Body of pancreas (tissue), 4 donors: ENCODE measurements around the gene ABCA10.

Experiments
- POLR2A ChIP-seq, 3 donors: fragments of 450-650 bp; IDR thresholded peaks; one replicate each; pipeline ENCODE4 v1.6.1; 2016; ENCODE audit warnings: antibody characterized with exemption in 3 of 3, mild to moderate bottlenecking in 2 of 3
- TF ChIP-seq, protein P1 (sequence below), 7 experiments: fragments of 450-650 bp in 4 of 7; fragments of 200-600 bp in 3 of 7; sonication (generic) in 3 of 7; IDR thresholded peaks; one replicate each; pipeline ENCODE4 v1.5.1; 2016 to 2019; ENCODE audit warnings: antibody characterized with exemption in 7 of 7

DNA sequence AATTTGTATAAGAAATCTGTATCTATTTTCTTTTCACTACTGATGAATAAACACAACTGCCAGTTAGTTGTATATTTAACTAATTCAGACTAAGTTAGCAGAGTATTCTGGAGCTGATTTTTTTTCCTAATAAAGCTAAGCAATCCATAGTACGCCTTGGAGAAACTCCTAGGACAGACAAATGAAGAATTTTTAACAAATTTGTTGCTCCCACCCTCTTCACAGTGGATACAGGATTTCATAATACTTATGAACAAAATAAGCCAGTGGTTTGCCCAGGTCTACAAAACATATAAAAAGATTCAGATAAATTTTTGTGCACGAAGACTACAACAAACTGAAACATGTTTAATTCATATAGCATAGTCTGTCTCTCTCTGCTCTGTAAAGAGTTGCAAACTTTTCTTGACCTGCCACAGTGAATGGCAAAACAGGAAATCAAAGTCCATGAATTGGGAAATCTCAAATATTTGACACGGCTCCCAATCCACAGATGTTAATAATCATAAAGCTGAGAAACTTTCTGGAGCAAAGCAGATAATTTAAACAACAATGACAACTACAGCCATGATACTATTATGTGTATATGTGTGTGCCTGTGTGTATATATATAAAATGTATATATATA, 86.3 kb downstream of the ABCA10 start:
- TF ChIP-seq, protein P1, sequence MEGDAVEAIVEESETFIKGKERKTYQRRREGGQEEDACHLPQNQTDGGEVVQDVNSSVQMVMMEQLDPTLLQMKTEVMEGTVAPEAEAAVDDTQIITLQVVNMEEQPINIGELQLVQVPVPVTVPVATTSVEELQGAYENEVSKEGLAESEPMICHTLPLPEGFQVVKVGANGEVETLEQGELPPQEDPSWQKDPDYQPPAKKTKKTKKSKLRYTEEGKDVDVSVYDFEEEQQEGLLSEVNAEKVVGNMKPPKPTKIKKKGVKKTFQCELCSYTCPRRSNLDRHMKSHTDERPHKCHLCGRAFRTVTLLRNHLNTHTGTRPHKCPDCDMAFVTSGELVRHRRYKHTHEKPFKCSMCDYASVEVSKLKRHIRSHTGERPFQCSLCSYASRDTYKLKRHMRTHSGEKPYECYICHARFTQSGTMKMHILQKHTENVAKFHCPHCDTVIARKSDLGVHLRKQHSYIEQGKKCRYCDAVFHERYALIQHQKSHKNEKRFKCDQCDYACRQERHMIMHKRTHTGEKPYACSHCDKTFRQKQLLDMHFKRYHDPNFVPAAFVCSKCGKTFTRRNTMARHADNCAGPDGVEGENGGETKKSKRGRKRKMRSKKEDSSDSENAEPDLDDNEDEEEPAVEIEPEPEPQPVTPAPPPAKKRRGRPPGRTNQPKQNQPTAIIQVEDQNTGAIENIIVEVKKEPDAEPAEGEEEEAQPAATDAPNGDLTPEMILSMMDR (IDR thresholded peaks at IDR 0.05), result no peak
- no peak for TF ChIP-seq POLR2A (IDR thresholded peaks at IDR 0.05)
